Stimulated activated CD4-positive, alpha-beta T cell treated with anti-CD3 and anti-CD28 coated beads, Interleukin-15, amount 100 ng/mL, for 1 hour (primary cell): ENCODE results near the gene TBC1D2.

Experiments
- DNase-seq, 2 donors: peaks; one replicate each; pipeline ENCODE4 v3.0.0-alpha.2; 2020; ENCODE audit warnings: low read depth in 1 of 2, low spot score in 1 of 2

TBC1D2 gene

DNA sequence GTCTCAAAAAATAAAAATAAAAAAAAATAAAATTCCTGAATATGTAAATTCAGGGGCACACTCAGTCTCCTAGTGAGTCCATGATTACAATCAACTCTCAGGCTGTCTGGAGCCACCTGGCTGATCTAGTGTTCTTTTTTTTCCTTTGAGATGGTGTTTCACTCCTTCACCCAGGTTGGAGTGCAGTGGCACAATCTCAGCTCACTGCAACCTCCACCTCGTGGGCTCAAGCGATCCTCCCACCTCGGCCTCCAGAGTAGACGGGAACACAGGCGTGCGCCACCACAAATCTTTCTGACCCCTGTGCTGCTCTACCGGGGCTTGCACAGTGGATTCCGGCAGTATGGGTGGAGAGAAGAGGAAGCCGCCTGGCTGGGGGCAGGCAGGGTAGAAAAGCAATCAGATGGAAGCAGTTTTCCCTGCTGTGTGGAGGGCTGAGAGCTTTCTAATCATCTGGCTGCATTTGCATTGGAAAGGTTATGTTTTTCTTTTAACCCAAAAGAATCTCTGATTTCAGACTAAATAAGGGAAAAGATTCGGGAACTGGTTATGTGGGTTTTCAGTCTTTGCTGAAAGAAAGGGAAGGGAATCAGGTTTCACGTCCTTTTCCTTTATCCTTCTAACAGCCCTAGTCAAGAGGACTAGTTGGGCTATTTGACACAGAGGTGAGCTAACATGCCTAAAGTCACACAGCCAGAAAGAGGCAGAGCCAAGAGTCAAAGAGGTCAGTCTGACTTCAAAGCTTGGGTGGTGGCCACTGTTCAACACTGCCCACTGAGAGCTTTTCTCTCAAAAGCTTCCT, 36.7 kb downstream of the TBC1D2 start:
- no peak for DNase-seq

DNA sequence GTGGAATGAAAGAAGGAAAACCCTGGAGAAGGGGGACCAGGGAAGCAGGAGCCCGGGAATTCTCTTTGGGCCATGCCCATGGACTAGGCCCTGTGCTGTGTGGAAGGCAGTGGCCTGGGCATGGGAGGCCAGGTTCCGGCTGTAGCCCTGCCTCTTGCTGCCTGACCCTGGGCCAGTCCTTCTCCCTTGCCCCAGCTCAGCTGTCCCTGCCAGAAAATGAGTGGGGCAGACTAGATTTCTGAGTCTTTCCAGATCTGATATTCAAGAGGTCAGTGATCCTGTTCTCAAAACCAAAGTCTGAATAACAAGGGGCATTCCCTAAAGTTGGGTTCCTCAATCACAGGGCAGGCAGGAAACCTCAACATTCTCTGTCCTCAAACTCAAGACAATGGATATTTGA, 38.2 kb downstream of the TBC1D2 start:
- no peak for DNase-seq

DNA sequence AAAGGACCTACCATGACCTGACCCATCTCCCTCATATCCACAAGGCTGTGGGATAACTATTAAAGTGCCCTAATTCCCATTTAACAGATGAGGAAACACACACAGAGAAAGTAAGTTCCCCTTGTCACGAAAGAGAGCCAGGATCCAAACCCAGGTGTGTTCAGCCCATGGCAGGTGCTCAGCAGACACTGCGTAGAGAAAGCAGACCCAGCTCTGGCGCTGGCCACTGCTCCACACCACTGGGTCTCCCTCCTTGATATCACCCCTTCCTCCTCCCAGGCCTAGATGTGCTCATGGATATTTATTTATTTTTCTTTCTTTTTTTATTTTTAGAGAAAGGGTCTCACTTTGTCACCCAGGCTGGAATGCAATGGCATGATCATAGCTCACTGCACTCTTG, 39.1 kb downstream of the TBC1D2 start:
- DNase-seq, result no peak

DNA sequence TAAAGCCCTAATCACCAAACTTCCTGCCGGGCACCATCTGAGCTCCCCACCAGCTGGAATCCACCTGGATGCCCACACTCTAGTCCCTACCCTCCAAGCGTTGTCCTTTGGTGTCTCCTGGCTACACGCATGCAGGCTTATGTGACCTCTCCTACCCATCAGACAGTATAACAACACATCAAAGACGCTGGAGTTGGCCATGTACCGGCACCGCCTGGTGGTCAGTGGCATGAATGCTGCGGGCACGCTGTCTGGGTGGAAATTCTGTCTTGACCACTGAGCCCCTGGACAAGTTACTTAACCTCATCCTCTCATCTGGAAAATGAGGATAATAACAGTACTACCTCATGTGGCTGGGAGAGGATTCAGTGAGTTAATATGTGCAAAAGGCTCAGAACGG, 39.6 kb downstream of the TBC1D2 start:
- DNase-seq, result no peak

DNA sequence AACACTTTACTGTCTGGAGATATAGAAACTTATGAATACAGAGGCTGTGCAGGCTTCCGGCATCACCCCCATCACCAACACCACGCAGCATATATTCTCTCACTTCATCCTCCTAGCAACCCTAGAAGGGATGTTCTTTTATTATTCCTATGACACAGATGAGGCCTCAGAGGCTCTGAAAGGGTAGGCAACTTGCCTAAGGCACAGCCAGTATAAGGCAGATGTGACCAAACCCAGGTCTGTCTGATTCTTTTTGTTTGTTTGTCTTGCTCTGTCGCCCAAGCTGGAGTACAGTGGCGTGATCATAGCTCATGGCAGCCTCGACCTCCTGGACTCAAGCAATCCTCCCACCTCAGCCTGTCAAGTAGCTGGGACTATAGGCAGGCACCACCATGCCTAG, 40.2 kb downstream of the TBC1D2 start:
- DNase-seq, result no peak

DNA sequence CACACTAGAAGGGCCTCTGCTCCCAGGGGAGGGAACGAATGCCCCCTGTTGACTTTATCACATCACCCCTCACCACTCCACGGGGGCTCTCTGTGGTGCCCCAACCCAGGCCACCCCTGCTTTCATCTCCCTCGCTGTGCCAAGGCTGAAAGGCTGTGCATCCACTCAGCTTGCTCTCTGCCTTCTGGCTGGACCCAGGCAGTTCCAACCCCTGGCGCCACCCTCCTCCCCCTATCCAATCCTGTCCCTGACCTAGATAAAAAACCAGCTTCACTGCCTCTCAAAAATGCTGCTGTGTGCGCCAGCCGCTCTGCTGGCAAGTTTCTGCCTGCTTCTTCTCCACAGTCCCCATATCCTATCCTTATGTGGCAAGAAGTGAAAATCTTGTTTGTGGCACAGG, 40.6 kb downstream of the TBC1D2 start:
- DNase-seq, result no peak

DNA sequence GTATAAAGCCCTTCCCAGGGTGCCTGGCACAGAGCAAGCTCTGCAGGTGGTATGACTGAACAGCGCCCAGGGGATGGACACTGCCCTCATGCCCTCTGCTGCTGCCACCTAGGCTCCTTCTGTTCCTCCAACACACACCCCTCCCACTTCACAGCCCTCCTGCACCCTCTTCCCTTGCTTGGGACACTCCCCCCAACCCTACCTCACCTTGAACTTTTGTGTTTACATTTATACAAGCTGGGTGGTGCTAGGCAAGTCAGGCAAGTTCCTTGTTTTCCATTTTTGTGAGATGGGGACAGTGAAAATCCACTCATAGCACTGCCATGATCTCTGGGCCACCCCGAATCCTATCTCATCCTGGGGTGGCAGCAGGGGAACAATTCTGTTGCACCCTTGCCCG, 44.2 kb downstream of the TBC1D2 start:
- DNase-seq, result no peak

DNA sequence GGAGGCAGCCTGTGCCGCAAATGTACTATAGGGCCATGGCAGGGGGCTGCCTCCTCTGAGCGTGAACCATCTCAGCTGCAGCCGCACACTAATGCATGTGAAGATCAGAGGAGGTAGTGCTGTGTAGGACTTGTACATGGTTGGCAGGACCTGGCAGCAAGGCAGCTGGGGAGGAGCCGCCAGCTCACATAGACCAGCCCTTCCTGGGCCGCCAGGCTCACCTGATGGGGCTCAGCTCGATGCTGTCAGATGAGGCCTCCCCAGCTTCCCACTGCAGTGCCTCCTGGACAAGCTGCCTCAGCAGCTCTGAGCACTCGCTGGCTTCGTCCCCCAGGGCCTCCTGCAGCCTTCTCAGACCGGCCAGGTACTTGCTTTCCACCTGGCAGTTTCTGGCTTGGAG, 45.0 kb downstream of the TBC1D2 start:
- no peak for DNase-seq

DNA sequence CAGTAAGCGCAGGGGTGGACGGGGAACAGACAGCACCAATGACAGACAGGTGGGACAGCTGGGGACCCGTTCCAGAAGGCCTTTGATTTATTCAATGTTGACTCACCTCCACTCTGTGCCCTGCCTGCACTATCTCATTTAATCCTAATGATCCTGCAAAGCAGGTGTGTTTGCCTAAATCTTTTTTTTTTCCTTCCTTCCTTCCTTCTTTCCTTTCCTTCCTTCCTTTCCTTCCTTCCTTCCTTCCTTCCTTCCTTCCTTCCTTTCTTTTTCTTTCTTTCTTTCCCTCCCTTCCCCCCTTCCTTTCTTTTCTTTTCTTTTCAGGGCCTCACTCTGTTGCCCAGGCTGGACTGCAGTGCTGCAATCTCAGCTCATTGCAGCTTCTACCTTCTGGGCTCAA, 45.9 kb downstream of the TBC1D2 start:
- DNase-seq, result no peak

DNA sequence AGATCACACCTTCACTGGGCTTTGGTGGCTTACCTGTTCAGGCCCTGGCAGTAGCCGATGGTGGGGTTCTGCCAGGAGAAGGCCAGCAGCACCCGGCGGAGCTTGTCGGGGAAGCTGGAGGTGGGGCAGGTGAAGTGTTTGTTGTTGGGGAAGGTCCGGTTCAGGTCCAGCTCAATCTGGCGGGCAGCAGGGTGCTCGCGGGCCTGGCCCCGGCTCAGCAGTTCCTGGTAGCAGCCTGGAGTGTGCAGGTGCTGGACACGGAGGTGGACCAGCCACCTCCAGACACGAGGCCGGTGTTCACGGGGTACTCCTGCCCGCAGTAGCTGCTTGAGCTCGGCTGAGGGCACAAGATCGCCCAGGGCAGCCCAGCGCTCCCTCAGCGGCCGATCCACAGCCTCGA, 46.8 kb downstream of the TBC1D2 start:
- no peak for DNase-seq

DNA sequence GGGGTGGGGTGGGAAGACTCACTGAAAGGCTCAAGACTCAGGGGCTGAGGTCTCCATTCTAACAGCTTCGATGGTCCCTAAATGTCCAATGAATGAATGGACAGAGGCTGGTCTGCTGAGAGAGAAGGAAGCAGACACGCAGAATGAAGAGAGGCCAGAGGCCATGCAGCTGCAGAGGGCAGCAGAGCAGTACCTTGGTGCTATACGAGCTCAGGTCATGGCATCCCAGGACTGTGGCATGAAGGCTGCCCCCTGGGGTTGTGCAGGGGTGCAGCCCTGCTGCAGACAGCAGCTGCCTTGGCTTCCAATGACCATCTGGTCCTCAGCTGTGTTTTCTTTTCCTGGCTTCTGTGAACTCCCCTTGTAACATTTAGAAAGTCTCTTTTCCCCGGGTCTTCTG, 47.8 kb downstream of the TBC1D2 start:
- DNase-seq, result no peak

DNA sequence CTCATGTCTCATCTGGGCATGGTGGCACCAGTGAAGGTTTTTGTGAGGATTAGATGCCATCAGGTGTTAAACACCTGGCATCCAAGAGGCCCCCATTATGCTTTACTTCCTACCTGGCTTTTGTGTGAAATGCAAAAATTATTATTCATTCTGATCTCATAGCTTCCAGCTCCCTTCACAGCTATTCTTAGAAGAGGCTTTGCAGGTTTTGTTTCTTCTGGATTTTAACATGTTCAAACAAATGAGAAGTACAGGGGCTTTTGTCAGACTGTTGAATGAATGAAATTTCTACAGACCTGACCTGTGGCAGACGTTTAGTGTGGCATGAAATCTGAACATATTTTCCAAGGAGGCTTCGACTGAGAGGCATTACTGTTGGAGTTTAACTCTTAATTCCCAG, 48.7 kb downstream of the TBC1D2 start:
- DNase-seq, result no peak

DNA sequence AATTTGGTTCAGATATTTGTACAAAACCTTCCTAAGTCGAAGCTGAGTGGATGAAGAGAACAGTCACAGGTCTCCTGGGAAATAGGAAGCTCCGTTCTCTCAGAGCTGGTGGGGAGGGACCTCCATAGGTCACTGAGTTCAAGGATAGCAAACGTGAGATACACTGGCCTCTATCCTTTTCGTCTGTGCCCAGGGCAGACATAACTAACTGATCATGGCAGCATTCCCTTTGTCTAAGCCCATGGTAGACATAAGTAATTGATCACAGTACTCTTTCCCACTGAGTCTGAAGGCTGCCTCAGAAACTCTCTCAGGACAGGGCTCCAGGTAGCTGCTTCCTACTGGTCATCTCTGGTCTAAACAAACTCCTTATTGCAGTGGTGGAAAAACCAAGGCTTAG, 50.8 kb downstream of the TBC1D2 start:
- no peak for DNase-seq

DNA sequence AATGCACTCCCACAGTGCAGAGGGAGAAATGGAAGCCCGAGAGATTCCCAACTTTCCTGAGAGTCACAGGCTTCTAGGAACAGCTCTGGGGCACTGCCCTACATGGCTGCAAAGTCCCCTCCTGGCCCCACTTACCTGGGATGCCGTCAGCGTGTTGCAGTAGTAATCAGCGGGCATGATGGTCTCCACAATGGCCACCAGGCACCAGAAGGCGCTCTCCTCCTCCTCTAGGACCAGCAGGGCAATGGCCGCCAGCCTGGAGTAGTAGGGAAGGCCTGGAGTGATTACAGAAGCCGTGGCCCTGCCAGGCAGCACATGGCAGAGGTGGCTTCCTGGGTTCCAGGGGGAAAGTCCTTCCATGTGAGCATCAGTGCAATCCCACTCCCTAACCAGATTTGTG, 52.3 kb downstream of the TBC1D2 start:
- DNase-seq, result no peak

DNA sequence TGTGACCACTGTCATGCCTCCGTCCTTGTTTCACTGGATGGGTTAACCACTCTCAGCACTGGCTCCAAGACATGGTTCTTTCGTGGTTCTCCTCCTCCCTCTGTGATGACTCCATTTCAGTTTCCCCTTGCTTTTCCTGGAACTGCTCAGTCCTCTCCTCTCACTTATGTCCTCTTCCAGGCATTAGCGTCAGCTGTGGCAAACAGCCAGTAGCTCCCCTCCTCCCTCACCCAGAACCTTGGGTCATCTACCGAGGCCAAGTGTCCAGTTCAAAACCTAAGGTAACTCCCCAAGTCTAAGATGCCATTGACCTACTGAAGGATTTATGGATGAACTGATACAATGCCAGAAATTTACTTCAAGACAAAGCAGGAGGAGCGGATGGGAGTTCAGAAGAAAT, 53.2 kb downstream of the TBC1D2 start:
- no peak for DNase-seq

DNA sequence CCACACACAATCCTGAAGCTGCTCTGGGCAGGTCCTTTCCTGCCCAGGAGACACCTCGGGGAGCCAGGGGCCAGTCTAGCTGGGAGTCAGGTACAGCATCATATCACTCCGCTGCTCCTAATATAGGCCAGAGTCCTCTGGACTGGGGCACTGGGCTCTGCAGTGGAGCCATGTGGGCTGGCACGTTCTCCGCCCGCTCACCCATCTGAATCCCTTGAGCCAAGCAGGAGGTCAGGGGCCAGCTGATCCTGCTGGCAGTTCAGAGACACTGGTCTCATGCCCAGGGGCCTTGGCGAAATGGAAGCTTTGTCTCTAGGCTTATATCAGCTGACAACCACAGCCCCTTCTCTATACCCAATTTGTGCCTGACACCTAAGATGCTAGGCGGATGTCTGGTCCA, 53.7 kb downstream of the TBC1D2 start:
- no peak for DNase-seq

DNA sequence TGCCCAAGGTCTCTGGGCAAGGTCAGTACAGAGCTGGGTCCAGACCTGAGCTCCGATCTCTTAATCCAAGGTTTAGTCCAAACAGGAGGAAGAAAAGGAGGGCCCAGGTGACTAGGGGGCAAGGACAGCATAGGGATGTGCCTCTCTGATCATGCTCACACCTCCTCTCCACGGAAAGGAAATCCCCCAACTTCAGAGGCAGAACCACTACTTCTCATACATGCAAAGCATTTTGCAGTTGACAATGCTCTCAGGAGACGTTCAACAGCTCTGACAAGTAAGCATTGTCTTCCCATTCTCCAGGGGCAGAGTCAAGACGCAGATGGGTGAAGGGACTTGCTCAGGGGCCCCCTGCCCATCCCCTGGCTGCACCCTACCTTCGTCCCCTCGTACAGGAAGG, 54.3 kb downstream of the TBC1D2 start:
- no peak for DNase-seq

DNA sequence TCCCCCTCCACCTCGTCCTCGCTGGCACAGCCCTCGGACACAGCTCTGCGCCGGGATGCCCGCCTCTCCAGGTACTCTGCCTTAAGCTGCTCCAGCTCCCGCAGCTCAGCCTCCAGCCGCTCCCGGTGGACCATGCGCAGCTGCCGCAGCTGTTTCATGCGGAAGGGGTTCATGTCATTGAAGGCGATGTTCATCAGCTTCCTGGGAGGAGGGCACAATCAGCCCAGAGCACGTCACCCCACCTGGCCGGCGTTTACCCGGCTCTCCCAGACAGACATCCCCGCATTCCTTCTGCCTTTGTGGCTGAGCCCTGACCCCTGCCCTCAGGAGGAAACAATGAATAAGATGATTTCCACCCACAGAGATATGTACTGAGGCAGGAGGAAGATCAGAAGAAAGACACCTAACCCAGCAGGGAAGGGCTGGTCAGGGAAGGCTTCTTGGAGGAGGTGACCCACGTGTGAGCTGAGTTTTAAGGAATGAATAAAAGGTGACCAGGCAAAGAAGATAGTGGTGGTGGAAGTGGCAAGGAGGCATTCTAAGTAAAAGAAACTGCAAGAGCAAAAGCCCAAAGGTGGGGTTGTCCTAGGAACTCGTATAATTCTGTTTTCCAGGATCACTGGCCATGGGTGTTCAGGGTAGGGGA, 55.9 kb downstream of the TBC1D2 start:
- no peak for DNase-seq

DNA sequence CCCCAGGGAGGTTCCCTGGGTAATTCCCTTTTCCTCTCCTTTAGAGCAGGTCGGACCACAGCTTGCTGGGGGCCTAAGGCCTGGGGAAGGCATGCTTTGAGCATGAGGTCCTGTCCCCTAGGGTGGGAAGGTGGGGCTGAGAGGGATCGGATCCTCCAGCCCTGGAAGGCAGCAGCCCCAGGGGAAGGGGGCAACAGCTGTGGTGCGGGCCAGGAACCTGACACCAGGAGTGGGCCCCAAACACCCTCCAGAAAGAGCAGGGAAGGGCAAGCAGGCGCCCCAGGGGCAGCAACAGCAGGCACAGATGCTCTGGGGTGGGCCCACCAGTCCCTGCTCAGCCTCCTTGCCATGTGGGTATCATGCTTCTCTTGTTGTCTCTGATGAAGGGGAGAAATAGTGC, 59.8 kb downstream of the TBC1D2 start:
- no peak for DNase-seq

DNA sequence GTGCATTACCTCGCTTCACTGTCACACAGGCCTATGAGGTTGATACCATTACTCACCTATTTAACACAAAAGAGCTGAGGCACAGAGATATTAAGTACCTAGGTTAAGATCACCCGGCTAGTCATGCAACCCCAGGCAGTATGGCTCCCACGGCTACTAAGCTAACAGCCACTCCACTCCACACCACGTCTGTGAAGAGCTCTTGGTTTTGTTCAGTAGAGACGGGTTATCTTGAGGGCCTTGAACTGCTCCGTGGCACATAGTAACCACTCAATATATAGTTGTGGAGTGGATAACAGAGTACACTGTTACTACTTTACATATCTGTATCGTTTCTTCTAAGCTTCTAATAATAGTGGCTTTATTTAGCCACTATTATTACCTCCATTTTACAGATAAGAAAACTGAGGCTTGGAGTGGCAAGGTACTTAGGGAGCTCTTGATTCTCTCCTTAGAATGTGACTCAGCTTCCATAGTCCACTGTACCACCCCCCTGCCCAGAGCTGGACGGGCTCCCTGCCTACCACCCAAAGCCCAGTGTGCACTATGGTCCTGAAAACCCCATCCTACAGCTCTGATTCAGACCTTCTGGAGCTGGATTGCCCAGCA, 62.0 kb downstream of the TBC1D2 start:
- no peak for DNase-seq

DNA sequence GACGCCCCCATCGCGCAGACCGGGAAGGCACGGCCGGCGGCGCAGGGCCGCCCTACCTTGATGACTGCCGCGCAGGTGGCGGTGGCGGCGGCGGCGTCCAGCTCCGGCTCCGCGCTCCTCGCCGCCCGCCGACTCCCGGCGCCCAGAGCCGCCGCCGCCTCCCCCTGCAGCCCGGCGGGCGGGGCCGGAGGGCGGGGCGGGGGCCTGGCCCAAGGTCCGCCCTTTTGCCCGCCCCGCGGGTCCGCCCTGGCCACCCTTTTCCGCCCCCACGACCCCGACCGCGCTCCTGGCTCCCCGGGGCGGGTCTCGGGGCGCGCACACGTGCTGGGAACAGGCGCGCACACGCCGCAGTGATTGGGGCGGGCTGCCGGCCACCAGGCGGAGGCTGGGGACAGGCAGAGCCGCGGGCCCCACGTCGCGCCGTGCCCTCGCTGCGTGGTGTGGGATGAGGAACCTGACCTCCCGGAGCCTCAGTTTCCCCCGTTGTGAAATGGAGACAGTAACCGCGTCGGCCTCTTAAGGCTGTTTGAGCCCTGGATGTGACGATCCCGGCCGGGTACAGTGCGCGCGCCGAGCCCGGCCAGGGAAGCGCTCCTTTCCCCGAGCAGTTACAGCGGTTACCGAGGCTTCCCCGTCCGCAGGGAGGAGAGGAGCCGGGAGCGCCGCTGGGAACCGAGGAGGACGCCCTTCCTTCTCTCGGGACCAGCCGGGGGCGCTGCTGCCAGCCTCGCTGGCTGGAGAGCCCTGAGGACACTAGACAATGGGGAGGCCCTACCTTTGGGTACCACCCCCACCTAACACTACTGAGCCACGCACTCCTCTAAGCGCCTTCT, 62.7 kb downstream of the TBC1D2 start, which contains the start of gene CORO2A:
TSS of gene CORO2A (minus strand) at position 135 of the 833 bp plus-strand sequence. CDS start 34,977 bp downstream, outside the sequence.
- peak; percentile 48 to 67 for DNase-seq
